GM12878 (cell line): Measurements from ENCODE around the gene B3GAT1. TPM values are rescaled to one million over a fixed set of nuclear protein-coding genes. Genes with fewer than 3 reads are reported as not detected.

ENCODE experiments used
- ATAC-seq: fragments of 200-7000 bp; cut with Tn5 transposase; 3 replicates; pipeline ENCODE4 v1.9.1; 2020; ENCODE audit warnings: mild to moderate bottlenecking, moderate library complexity
- BruUV-seq: library from RNA; stranded (reverse); fragments of 400-500 nt; replicated peaks from 2 replicates; lab custom pipeline; 2021; lab: Mats Ljungman, UMichigan
- CTCF ChIA-PET: fragments of 300-600 bp; sonication (Branson Sonifier 250); formaldehyde crosslinking; extraction: SDS; loops from one replicate; lab custom pipeline; 2021; ENCODE audit warnings: inconsistent platforms; lab: Yijun Ruan, JAX
- POLR2A ChIA-PET: fragments of 350-600 bp; formaldehyde crosslinking; extraction: SDS; loops from one replicate; lab custom pipeline; 2021; ENCODE audit warnings: inconsistent platforms; lab: Charles Lee
- RAD21 ChIA-PET: fragments of 300-600 bp; sonication (Branson Sonifier 250); formaldehyde crosslinking; loops from one replicate; lab custom pipeline; 2023; ENCODE audit warnings: antibody characterized with exemption; ENCODE audit not compliant: unreplicated experiment; lab: Charles Lee
- SMC1A ChIA-PET: fragments of 300-600 bp; sonication (Branson Sonifier 250); formaldehyde crosslinking; loops from one replicate; lab custom pipeline; 2023; ENCODE audit not compliant: unreplicated experiment, uncharacterized antibody; lab: Charles Lee
- DNase-seq: peaks from one replicate; pipeline ENCODE4 v3.0.0-alpha.2; 2011; ENCODE audit warnings: low read depth, low spot score
- FAIRE-seq: peaks from 3 replicates; lab custom pipeline; 2011; peaks lifted over from hg19 to GRCh38; lab: Jason Lieb, UNC
- H2AFZ ChIP-seq: 2 replicates; pipeline ENCODE4 v1.6.0; 2011; ENCODE audit warnings: low read depth, low read length, control low read depth; ENCODE audit not compliant: control insufficient read depth
- H3K27ac ChIP-seq: 2 replicates; pipeline ENCODE4 v1.5.1; 2011; ENCODE audit warnings: control low read depth; ENCODE audit not compliant: control insufficient read depth, insufficient read depth
- H3K27me3 ChIP-seq, 2 experiments: replicated peaks in 1 of 2; 2 replicates each; pipeline versions ENCODE4 v1.6.0 to v1.6.1; 2011; ENCODE audit warnings: low read length in 1 of 2; ENCODE audit not compliant: control insufficient read depth in 2 of 2, insufficient read depth in 2 of 2
- H3K36me3 ChIP-seq, 2 experiments: 2 replicates each; pipeline ENCODE4 v1.5.1; 2011; ENCODE audit warnings: low read length in 1 of 2; ENCODE audit not compliant: control insufficient read depth in 2 of 2, insufficient read depth in 2 of 2
- H3K4me1 ChIP-seq: 2 replicates; pipeline ENCODE4 v1.6.1; 2011; ENCODE audit warnings: mild to moderate bottlenecking, low read length, moderate library complexity, mixed read lengths; ENCODE audit not compliant: control insufficient read depth, insufficient read depth
- H3K4me2 ChIP-seq: 2 replicates; pipeline ENCODE4 v1.6.0; 2011; ENCODE audit warnings: control low read depth; ENCODE audit not compliant: control insufficient read depth, insufficient read depth
- H3K4me3 ChIP-seq: fragments of 200-600 bp; sonication (generic); 2 replicates; pipeline ENCODE4 v1.5.1; 2016
- H3K79me2 ChIP-seq: 2 replicates; pipeline ENCODE4 v1.6.0; 2011; ENCODE audit warnings: low read length; ENCODE audit not compliant: control insufficient read depth, insufficient read depth
- H3K9ac ChIP-seq: 2 replicates; pipeline ENCODE4 v1.8.0; 2011; ENCODE audit warnings: low read length, control low read depth, mixed read lengths; ENCODE audit not compliant: control insufficient read depth, insufficient read depth
- H3K9me3 ChIP-seq: replicated peaks from 3 replicates; pipeline ENCODE4 v1.5.1; 2011; ENCODE audit warnings: mild to moderate bottlenecking, low read length; ENCODE audit not compliant: control insufficient read depth, insufficient read depth
- H4K20me1 ChIP-seq: 2 replicates; pipeline ENCODE4 v1.6.0; 2011; ENCODE audit not compliant: control insufficient read depth, insufficient read depth
- EZH2 ChIP-seq: IDR thresholded peaks from 2 replicates; pipeline ENCODE4 v1.6.1; 2012; ENCODE audit warnings: low read depth, mild to moderate bottlenecking, control low read depth, inconsistent platforms, low read length, borderline replicate concordance; ENCODE audit not compliant: control insufficient read depth
- FOXK2 ChIP-seq: fragments of 450-650 bp; IDR thresholded peaks from 2 replicates; pipeline ENCODE4 v1.6.1; 2017; ENCODE audit warnings: mild to moderate bottlenecking, moderate library complexity
- NFYB ChIP-seq: IDR thresholded peaks from 2 replicates; pipeline ENCODE4 v1.6.1; 2011; ENCODE audit warnings: low read depth, mild to moderate bottlenecking, low read length, improper control_type of control experiment, moderate library complexity; ENCODE audit not compliant: insufficient read depth
- SUZ12 ChIP-seq: fragments of 200-600 bp; sonication (generic); IDR thresholded peaks from one replicate; pipeline ENCODE4 v1.6.1; 2018; ENCODE audit warnings: antibody characterized with exemption, mild to moderate bottlenecking; ENCODE audit not compliant: unreplicated experiment
- TCF12 ChIP-seq: IDR thresholded peaks from 2 replicates; pipeline ENCODE4 v1.6.1; 2011; ENCODE audit warnings: low read depth, mild to moderate bottlenecking, low read length
- WGBS: methylation state at CpG from one replicate; pipeline ENCODE4 v1.1.6; 2016; ENCODE audit warnings: low lambda C conversion rate; ENCODE audit not compliant: insufficient replicate concordance, insufficient coverage; ENCODE audit errors: missing lambda C conversion rate; 5-methylcytosine and 5-hydroxymethylcytosine counted together
- in situ Hi-C: fragments of 300-500 bp; cut with MboI; formaldehyde crosslinking; loops from 9 replicates; pipeline ENCODE4 v1.14.3; 2018; ENCODE audit warnings: mixed read lengths
- intact Hi-C: fragments of 100-400 bp; cut with micrococcal nuclease; formaldehyde crosslinking; loops from one replicate; pipeline ENCODE4 v1.14.2; 2022; ENCODE audit not compliant: unreplicated experiment
- polyA plus RNA-seq, 11 experiments: library from polyadenylated mRNA; depleted of rRNA in 4 of 11; unstranded in 6 of 11; stranded (reverse) in 5 of 11; fragments of >200 nt; fragmentation: Nextera tagmentation in 4 of 11; fragmentation: Illumina TruSeq in 1 of 11; extraction: Ambion mirVana in 4 of 11; extraction: Trizol in 1 of 11; gene quantifications; 1 replicate in 1 of 11; 2 replicates in 10 of 11; pipeline versions ENCODE4 v1.2.1 to v1.2.3, GENCODE V29; 2011 to 2016; ENCODE audit warnings: inconsistent platforms in 2 of 11, missing spikeins in 2 of 11, low read depth in 1 of 11
- total RNA-seq, 4 experiments: library from RNA; depleted of rRNA in 3 of 4; stranded (reverse); fragments of >200 nt in 3 of 4; fragmentation: Illumina TruSeq in 1 of 4; extraction: Trizol in 1 of 4; gene quantifications; 2 replicates each; pipeline versions ENCODE4 v1.2.1 to v1.2.3, GENCODE V29; 2013 to 2021
- TF ChIP-seq, protein P1 (sequence below): IDR thresholded peaks from 2 replicates; pipeline ENCODE4 v1.6.1; 2012; ENCODE audit warnings: low read length, inconsistent platforms

Gene B3GAT1
- total and polyA plus RNA-seq, 10 of the 15 experiments (the other 5 are each of a cell fraction or from before 2014, with no cell fraction given): 0.05 TPM; not detected in 9

DNA sequence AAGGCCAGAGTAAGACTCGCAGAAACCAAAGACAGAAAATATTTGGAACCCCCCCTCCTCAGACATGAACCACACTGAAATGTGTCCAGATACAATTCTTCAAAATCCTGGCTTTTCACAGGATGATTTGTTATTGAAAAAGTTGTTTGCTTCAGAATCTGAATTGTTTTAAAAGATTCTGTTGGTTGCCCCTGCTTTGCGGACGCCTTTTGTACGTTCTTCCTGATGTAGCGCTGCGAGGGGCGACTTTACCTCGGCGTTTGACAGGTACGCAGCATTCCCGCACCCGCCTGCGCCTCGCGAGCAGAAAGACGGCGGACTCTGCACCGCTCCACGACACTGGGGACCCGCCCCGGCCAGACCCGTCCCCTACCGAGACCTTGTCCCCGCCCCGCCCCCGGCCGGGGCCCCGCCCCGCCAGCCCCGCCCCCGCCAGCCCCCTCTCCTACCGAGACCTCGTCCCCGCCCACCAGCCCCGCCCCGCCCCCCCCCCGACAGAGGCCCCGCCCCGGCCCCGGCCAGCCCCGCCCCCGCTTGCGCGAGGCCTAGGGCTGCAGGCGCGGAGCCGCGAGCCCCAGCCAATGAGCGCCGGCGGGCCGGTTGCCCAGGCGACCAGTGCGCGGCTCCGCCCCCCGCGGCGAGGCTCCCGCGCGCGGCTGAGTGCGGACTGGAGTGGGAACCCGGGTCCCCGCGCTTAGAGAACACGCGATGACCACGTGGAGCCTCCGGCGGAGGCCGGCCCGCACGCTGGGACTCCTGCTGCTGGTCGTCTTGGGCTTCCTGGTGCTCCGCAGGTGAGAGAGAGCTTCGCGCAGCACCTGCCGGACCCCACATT, 80.5 kb downstream of the B3GAT1 start, which contains the start of gene GLB1L2:
Gene GLB1L2, plus strand, starts transcription at position 635 of the 835 bp plus-strand sequence. Its CDS starts 74 bp downstream, at position 709.
- Histone ChIP-seq H3K9me3 (no peaks in the 10 kb centered on the region), H2AFZ (peak within 1 kb of the TSS; percentile 59), H3K4me3 (no peak within 1 kb of the TSS), H3K9ac (no peak within 1 kb of the TSS), H3K79me2 (no peaks in the 10 kb centered on the region), H3K27ac (no peak within 1 kb of the TSS), H3K4me1 (no peaks in the 10 kb centered on the region; the same call in 1 of the 2 replicates), H3K36me3 (no peaks in the 10 kb centered on the region), H3K27me3 (peaks cover 0 to 3% of the 10 kb centered on the region in 2 experiments; a peak in 1 of 4 replicates), H3K4me2 (peak within 1 kb of the TSS; percentile 35; the same call in 1 of the 2 replicates), H4K20me1 (no peaks in the 10 kb centered on the region; the same call in 1 of the 2 replicates)
- WGBS: 29% methylated on average over 38 of the region's 80 CpGs
- no peak for ATAC-seq
- DNase-seq: no peak
- ChIA-PET CTCF (no interaction called here), POLR2A (no interaction called here), SMC1A (no interaction called here), RAD21 (no interaction called here)
- in situ Hi-C loops: no loop called here
- no peak for TF ChIP-seq FOXK2
- TF ChIP-seq, protein P1, sequence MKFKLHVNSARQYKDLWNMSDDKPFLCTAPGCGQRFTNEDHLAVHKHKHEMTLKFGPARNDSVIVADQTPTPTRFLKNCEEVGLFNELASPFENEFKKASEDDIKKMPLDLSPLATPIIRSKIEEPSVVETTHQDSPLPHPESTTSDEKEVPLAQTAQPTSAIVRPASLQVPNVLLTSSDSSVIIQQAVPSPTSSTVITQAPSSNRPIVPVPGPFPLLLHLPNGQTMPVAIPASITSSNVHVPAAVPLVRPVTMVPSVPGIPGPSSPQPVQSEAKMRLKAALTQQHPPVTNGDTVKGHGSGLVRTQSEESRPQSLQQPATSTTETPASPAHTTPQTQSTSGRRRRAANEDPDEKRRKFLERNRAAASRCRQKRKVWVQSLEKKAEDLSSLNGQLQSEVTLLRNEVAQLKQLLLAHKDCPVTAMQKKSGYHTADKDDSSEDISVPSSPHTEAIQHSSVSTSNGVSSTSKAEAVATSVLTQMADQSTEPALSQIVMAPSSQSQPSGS: no peak
- TF ChIP-seq NFYB: peak; percentile 59; the same call in 1 of the 2 replicates
- no peak for TF ChIP-seq SUZ12
- TF ChIP-seq EZH2: no peak
- TF ChIP-seq TCF12: no peak
- FAIRE-seq: no peak
- no TSS peak for BruUV-seq
- intact Hi-C loops: no loop called here
